ENCODE results near the gene JAM3. TPM values are rescaled to one million over a fixed set of nuclear protein-coding genes. Genes with fewer than 3 reads are reported as not detected.

The JAM3 gene
- total and polyA plus RNA-seq, 2 of the 8 experiments (the other 6 are each of a cell fraction or from before 2014, with no cell fraction given) = 19.6 to 42.8 TPM

DNA sequence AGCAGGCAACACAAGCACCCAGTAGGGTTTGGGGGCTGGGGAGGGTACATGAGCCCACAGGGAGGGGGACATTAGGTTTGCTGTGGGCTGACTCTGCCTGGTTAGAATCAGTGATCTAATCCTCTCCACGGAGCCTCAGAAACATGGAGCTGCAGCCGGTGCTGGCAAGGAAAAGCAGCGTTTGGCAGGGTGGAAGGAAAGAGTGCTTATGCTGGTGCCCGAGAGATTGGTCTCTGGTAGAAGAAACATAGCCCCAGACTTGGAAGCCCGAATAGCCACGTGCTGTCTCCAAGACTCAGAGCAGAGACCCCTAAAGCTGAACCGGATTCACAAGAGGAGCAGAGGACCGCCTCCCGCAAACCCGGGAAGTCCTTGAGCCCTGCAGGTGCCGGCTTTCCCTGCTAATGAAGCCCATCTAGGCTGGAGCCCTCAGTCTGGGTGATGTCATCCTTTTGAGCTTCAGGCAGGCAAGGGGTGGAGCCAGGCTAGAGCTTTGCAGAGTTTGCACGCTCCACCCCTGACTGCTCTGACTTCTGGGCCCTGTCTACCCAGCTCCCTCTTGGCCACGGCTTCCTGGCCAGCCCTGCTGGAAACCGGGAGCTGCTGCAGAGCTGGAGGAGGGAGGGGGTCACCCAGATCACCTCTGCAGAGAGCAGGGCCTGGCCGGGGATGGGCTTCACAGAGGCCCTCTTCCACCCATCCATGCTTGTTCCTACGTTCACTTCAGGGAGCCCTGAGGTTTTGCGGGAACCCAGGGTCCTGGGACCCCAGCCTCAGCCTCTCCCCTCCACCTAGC is 35.0 kb upstream of the JAM3 start (continued):
- TF ChIP-seq, protein P1, sequence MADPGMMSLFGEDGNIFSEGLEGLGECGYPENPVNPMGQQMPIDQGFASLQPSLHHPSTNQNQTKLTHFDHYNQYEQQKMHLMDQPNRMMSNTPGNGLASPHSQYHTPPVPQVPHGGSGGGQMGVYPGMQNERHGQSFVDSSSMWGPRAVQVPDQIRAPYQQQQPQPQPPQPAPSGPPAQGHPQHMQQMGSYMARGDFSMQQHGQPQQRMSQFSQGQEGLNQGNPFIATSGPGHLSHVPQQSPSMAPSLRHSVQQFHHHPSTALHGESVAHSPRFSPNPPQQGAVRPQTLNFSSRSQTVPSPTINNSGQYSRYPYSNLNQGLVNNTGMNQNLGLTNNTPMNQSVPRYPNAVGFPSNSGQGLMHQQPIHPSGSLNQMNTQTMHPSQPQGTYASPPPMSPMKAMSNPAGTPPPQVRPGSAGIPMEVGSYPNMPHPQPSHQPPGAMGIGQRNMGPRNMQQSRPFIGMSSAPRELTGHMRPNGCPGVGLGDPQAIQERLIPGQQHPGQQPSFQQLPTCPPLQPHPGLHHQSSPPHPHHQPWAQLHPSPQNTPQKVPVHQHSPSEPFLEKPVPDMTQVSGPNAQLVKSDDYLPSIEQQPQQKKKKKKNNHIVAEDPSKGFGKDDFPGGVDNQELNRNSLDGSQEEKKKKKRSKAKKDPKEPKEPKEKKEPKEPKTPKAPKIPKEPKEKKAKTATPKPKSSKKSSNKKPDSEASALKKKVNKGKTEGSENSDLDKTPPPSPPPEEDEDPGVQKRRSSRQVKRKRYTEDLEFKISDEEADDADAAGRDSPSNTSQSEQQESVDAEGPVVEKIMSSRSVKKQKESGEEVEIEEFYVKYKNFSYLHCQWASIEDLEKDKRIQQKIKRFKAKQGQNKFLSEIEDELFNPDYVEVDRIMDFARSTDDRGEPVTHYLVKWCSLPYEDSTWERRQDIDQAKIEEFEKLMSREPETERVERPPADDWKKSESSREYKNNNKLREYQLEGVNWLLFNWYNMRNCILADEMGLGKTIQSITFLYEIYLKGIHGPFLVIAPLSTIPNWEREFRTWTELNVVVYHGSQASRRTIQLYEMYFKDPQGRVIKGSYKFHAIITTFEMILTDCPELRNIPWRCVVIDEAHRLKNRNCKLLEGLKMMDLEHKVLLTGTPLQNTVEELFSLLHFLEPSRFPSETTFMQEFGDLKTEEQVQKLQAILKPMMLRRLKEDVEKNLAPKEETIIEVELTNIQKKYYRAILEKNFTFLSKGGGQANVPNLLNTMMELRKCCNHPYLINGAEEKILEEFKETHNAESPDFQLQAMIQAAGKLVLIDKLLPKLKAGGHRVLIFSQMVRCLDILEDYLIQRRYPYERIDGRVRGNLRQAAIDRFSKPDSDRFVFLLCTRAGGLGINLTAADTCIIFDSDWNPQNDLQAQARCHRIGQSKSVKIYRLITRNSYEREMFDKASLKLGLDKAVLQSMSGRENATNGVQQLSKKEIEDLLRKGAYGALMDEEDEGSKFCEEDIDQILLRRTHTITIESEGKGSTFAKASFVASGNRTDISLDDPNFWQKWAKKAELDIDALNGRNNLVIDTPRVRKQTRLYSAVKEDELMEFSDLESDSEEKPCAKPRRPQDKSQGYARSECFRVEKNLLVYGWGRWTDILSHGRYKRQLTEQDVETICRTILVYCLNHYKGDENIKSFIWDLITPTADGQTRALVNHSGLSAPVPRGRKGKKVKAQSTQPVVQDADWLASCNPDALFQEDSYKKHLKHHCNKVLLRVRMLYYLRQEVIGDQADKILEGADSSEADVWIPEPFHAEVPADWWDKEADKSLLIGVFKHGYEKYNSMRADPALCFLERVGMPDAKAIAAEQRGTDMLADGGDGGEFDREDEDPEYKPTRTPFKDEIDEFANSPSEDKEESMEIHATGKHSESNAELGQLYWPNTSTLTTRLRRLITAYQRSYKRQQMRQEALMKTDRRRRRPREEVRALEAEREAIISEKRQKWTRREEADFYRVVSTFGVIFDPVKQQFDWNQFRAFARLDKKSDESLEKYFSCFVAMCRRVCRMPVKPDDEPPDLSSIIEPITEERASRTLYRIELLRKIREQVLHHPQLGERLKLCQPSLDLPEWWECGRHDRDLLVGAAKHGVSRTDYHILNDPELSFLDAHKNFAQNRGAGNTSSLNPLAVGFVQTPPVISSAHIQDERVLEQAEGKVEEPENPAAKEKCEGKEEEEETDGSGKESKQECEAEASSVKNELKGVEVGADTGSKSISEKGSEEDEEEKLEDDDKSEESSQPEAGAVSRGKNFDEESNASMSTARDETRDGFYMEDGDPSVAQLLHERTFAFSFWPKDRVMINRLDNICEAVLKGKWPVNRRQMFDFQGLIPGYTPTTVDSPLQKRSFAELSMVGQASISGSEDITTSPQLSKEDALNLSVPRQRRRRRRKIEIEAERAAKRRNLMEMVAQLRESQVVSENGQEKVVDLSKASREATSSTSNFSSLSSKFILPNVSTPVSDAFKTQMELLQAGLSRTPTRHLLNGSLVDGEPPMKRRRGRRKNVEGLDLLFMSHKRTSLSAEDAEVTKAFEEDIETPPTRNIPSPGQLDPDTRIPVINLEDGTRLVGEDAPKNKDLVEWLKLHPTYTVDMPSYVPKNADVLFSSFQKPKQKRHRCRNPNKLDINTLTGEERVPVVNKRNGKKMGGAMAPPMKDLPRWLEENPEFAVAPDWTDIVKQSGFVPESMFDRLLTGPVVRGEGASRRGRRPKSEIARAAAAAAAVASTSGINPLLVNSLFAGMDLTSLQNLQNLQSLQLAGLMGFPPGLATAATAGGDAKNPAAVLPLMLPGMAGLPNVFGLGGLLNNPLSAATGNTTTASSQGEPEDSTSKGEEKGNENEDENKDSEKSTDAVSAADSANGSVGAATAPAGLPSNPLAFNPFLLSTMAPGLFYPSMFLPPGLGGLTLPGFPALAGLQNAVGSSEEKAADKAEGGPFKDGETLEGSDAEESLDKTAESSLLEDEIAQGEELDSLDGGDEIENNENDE (IDR thresholded peaks at IDR 0.05; ENCODE audit: insufficient replicate concordance, low read length) = no peak
- TF ChIP-seq ASH2L (IDR thresholded peaks at IDR 0.05; ENCODE audit: low read length) (no peak), TEAD4 (IDR thresholded peaks at IDR 0.05; ENCODE audit: low read depth, low read length) (no peak), YY1 (IDR thresholded peaks at IDR 0.05; ENCODE audit: low read depth, low read length) (0 out of 2 replicates have a peak, but pooled peaks have one; percentile 7), KDM5A (IDR thresholded peaks at IDR 0.05; ENCODE audit: low read length) (no peak), RNF2 (IDR thresholded peaks at IDR 0.05; ENCODE audit: borderline replicate concordance, low read depth, low read length, missing control alignments, poor library complexity, severe bottlenecking) (no peak), HDAC2 (IDR thresholded peaks at IDR 0.05; ENCODE audit: borderline replicate concordance in 1 of 2, low read depth in 2 of 2, low read length in 2 of 2) (no peak), FOSL1 (IDR thresholded peaks at IDR 0.05; ENCODE audit: insufficient read depth, low read depth, low read length) (no peak), NRF1 (IDR thresholded peaks at IDR 0.05; ENCODE audit: low read depth, low read length) (no peak)

Data from H1 (cell line).